ENCODE results near the gene HCRT.

- no peak for TF ChIP-seq CTCF (IDR thresholded peaks at IDR 0.05)
- no peak for TF ChIP-seq POLR2A (IDR thresholded peaks at IDR 0.05; ENCODE audit: low read length)
- no peak for TF ChIP-seq JUN (IDR thresholded peaks at IDR 0.05)
- no peak for TF ChIP-seq MAFK (IDR thresholded peaks at IDR 0.05; ENCODE audit: partially characterized antibody)
- no peak for TF ChIP-seq RAD21 (conservative IDR thresholded peaks at IDR 0.05 in 1 of 2, IDR thresholded peaks at IDR 0.05 in 1 of 2)
- no peak for TF ChIP-seq ZFP36 (IDR thresholded peaks at IDR 0.05; ENCODE audit: borderline replicate concordance, partially characterized antibody)
- no peak for TF ChIP-seq JUNB (IDR thresholded peaks at IDR 0.05)
- no peak for TF ChIP-seq CEBPB (IDR thresholded peaks at IDR 0.05)
- no peak for TF ChIP-seq CHD4 (IDR thresholded peaks at IDR 0.05; ENCODE audit: borderline replicate concordance)
- no peak for TF ChIP-seq FOSL2 (IDR thresholded peaks at IDR 0.05)
- TF ChIP-seq FOSL2 (CRISPR knock-in tag; IDR thresholded peaks at IDR 0.05), result no peak
These were observed 43.9 kb downstream of the HCRT start for GRCh38 chr17:42141382-42141781.

Data from A549 (cell line).